Mesenchymal stem cell (in vitro differentiated cells and primary cell): ENCODE results near the gene BAX.

Source experiments
- DNase-seq: peaks from one replicate; pipeline ENCODE4 v3.0.0-alpha.2; 2013
- H2AFZ ChIP-seq: one replicate; pipeline ENCODE4 v1.6.1; 2013; ENCODE audit warnings: low read depth, mild to moderate bottlenecking, control low read depth, inconsistent platforms, low read length, moderate library complexity
- H2AK5ac ChIP-seq: 2 replicates; pipeline ENCODE4 v1.6.1; 2013; ENCODE audit warnings: low read length, moderate library complexity, mild to moderate bottlenecking, inconsistent platforms; ENCODE audit not compliant: severe bottlenecking
- H2BK120ac ChIP-seq: one replicate; pipeline ENCODE4 v1.6.1; 2013; ENCODE audit warnings: low read depth, mild to moderate bottlenecking, inconsistent platforms, low read length, moderate library complexity
- H2BK12ac ChIP-seq, 2 experiments: one replicate each; pipeline ENCODE4 v1.6.1; 2013; ENCODE audit warnings: inconsistent platforms in 2 of 2, low read length in 2 of 2, mild to moderate bottlenecking in 2 of 2, moderate library complexity in 2 of 2, control low read depth in 1 of 2
- H2BK15ac ChIP-seq: one replicate; pipeline ENCODE4 v1.6.1; 2013; ENCODE audit warnings: mild to moderate bottlenecking, low read depth, inconsistent platforms; ENCODE audit not compliant: poor library complexity, severe bottlenecking
- H2BK5ac ChIP-seq: 2 replicates; pipeline ENCODE4 v1.6.1; 2013; ENCODE audit warnings: low read depth, mild to moderate bottlenecking, low read length, control low read depth, inconsistent platforms; ENCODE audit not compliant: poor library complexity, severe bottlenecking
- H3K14ac ChIP-seq, 2 experiments: one replicate each; pipeline ENCODE4 v1.6.1; 2013; ENCODE audit warnings: inconsistent platforms in 2 of 2, low read length in 2 of 2, control low read depth in 1 of 2, mild to moderate bottlenecking in 1 of 2, moderate library complexity in 1 of 2
- H3K18ac ChIP-seq, 2 experiments: one replicate each; pipeline ENCODE4 v1.6.1; 2013; ENCODE audit warnings: inconsistent platforms in 2 of 2, low read length in 2 of 2, control low read depth in 1 of 2, low read depth in 1 of 2, mild to moderate bottlenecking in 1 of 2
- H3K23ac ChIP-seq, 2 experiments: one replicate each; pipeline ENCODE4 v1.6.1; 2013; ENCODE audit warnings: inconsistent platforms in 2 of 2, low read length in 2 of 2, mild to moderate bottlenecking in 2 of 2, moderate library complexity in 2 of 2, control low read depth in 1 of 2
- H3K27ac ChIP-seq: 2 replicates; pipeline ENCODE4 v1.5.1; 2013; ENCODE audit warnings: mild to moderate bottlenecking, moderate library complexity, low read length, control low read depth, inconsistent platforms; ENCODE audit not compliant: poor library complexity, severe bottlenecking
- H3K27me3 ChIP-seq, 2 experiments: 2 replicates each; pipeline versions ENCODE4 v1.6.1 to v1.7.0; 2013; ENCODE audit warnings: low read length in 2 of 2, mild to moderate bottlenecking in 2 of 2, moderate library complexity in 2 of 2, control low read depth in 1 of 2, inconsistent platforms in 1 of 2; ENCODE audit not compliant: control insufficient read depth in 1 of 2, insufficient read depth in 1 of 2
- H3K36me3 ChIP-seq, 2 experiments: 2 replicates each; pipeline versions ENCODE4 v1.6.1 to v1.7.0; 2013; ENCODE audit warnings: low read length in 2 of 2, control low read depth in 1 of 2, inconsistent platforms in 1 of 2, low read depth in 1 of 2, mild to moderate bottlenecking in 1 of 2; ENCODE audit not compliant: insufficient read depth in 2 of 2, control insufficient read depth in 1 of 2
- H3K4ac ChIP-seq, 2 experiments: one replicate each; pipeline ENCODE4 v1.6.1; 2013; ENCODE audit warnings: inconsistent platforms in 2 of 2, low read length in 2 of 2, mild to moderate bottlenecking in 2 of 2, moderate library complexity in 2 of 2, control low read depth in 1 of 2, low read depth in 1 of 2
- H3K4me1 ChIP-seq: 2 replicates; pipeline ENCODE4 v1.6.1; 2013; ENCODE audit warnings: low read depth, low read length, control low read depth; ENCODE audit not compliant: control insufficient read depth, insufficient read depth
- H3K4me2 ChIP-seq: 2 replicates; pipeline ENCODE4 v1.6.1; 2013; ENCODE audit warnings: low read length, mild to moderate bottlenecking, inconsistent platforms; ENCODE audit not compliant: poor library complexity, severe bottlenecking
- H3K4me3 ChIP-seq, 2 experiments: 2 replicates each; pipeline versions ENCODE4 v1.5.1 to v1.7.0; 2013; ENCODE audit warnings: low read length in 2 of 2, mild to moderate bottlenecking in 2 of 2, control low read depth in 1 of 2, low read depth in 1 of 2; ENCODE audit not compliant: insufficient read depth in 1 of 2
- H3K79me1 ChIP-seq: replicated peaks from 2 replicates; pipeline ENCODE4 v1.6.1; 2013; ENCODE audit warnings: mild to moderate bottlenecking, control low read depth, low read length, inconsistent platforms; ENCODE audit not compliant: poor library complexity, severe bottlenecking
- H3K9ac ChIP-seq: 2 replicates; pipeline ENCODE4 v1.7.0; 2013; ENCODE audit warnings: mild to moderate bottlenecking, low read length, moderate library complexity
- H3K9me3 ChIP-seq: 2 replicates; pipeline ENCODE4 v1.7.0; 2013; ENCODE audit warnings: mild to moderate bottlenecking, low read length; ENCODE audit not compliant: control insufficient read depth
- H4K8ac ChIP-seq: one replicate; pipeline ENCODE4 v1.6.1; 2013; ENCODE audit warnings: inconsistent platforms, mild to moderate bottlenecking, low read length, moderate library complexity
- H4K91ac ChIP-seq: one replicate; pipeline ENCODE4 v1.6.1; 2013; ENCODE audit warnings: mild to moderate bottlenecking, low read length, inconsistent platforms
- WGBS: methylation state at CpG from one replicate; pipeline ENCODE4 v1.1.7; 2013; ENCODE audit warnings: mixed read lengths; 5-methylcytosine and 5-hydroxymethylcytosine counted together

BAX gene

DNA sequence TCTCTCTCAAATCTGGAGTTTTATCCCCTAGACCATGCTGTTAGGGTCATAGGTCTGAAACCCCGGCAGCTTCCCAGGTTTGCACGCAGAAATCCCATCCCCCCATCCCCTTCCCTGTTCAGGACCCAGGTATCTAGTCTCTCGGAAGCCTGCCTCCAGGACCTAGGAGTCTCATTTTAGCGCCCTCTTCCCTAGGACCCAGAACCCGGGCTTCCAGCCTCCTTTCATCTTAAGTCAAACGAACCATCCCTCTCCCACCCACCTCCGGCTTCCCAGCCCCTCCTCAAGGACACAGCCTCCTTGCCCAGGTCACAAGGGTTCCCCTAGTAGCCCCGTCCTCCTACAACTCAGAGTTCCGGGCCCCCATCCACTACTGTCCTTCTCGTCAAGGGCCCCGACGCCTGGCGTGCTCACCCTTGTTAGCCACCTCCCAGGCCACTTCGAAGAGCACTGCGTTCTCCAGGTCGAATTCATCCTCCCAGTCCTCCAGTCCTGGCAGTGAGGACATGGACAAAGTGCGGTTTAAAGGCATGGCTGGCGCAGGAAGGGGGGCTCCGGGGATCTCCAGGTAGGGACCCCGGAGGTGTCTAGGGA is 38.0 kb downstream of the BAX start:
- Histone ChIP-seq H3K27me3 (no peaks in the 10 kb centered on the region), H3K23ac (peak overlapping the region in 1 of 2 experiments; percentile 90), H2BK12ac (peak overlapping the region in 1 of 2 experiments; percentile 90), H3K4me2 (peak overlapping the region; percentile 87), H2AK5ac (no peak overlapping the region), H3K14ac (peak overlapping the region in 1 of 2 experiments; percentile 45), H3K4me1 (peaks cover 26% of the 10 kb centered on the region), H3K36me3 (peaks cover 23 to 37% of the 10 kb centered on the region in 2 experiments), H2BK120ac (no peak overlapping the region), H2AFZ (peak overlapping the region; percentile 29), H2BK5ac (peak overlapping the region; percentile 20), H3K9me3 (no peaks in the 10 kb centered on the region), H3K79me1 (peaks cover 23% of the 10 kb centered on the region), H3K4me3 (peak overlapping the region; percentile 75 to 97), H3K9ac (peak overlapping the region; percentile 97), H4K91ac (peak overlapping the region; percentile 66), H3K27ac (peak overlapping the region; percentile 78), H2BK15ac (peak overlapping the region; percentile 1), H3K18ac (peak overlapping the region; percentile 75 to 98), H4K8ac (peak overlapping the region; percentile 1), H3K4ac (peak overlapping the region; percentile 27 to 89)
- WGBS: under 1% methylated on average over 20 of the region's 20 CpGs
- peak; percentile 32 for DNase-seq

DNA sequence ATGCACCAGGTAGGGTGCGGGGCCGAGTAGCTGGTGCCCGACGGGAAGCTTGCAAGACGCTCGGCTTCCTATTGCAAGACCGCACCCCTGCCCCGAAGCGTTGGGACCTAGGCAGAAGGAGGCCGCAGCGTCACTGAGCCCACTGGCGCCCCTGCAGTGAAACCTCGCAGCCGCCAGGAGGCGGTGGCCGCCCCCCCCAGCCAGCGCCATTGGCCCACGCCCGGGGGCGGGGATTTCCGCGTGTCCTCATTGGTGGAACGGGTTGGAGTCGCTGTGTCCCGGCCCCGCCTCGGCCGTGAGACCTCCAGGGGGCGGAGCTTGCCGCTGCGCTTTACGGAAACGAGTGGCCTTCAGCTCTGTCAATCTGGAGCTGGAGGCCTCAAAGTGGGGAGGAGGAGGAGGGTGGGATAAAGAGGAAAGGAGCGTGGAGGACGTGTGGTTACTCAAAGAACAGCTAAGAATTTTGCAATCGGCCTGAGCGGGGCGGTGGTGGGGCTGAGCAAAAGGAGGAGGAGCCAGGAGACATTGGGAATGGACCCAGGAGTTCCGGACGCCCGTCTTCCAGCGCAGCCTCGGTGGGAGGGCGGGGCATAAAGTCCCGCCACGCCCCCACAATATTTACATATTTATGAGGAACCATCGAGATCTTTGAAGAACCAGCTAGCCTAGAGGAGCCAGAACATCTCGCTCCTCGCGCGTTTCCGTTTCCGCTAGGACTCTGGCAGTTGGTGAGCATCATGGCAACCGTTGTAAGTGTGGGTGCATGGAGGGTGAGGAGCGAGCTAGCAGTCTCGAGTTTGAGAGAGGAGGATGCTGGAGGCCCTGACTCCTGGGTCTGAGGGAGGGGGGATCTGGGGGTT is 38.7 kb downstream of the BAX start, which contains the start of the genes GYS1 and RUVBL2:
Gene GYS1 (minus strand): TSS at position 135 of the 860 bp plus-strand sequence. CDS start 197 bp downstream, outside the sequence.
Gene RUVBL2 (plus strand): TSS at position 713 of the 860 bp plus-strand sequence. CDS start 25 bp downstream, at position 738.
- H3K9me3 ChIP-seq: no peaks in the 10 kb centered on the region
- H3K4ac ChIP-seq: peak within 1 kb of the TSS; percentile 27 to 89
- H3K18ac ChIP-seq: peak within 1 kb of the TSS; percentile 75 to 98
- H4K91ac ChIP-seq: peak within 1 kb of the TSS; percentile 66
- H2BK15ac ChIP-seq: peak within 1 kb of the TSS; percentile 1
- H3K4me2 ChIP-seq: peak within 1 kb of the TSS; percentile 90
- H2AFZ ChIP-seq: peak within 1 kb of the TSS; percentile 29
- peak within 1 kb of the TSS; percentile 91 for H3K27ac ChIP-seq
- under 1% methylated on average over 56 of the region's 56 CpGs for WGBS
- peak within 1 kb of the TSS; percentile 75 to 97 for H3K4me3 ChIP-seq
- DNase-seq: peak; percentile 100
- H2AK5ac ChIP-seq: peak within 1 kb of the TSS; percentile 13
- H3K36me3 ChIP-seq: peaks cover 17 to 30% of the 10 kb centered on the region in 2 experiments
- peaks cover 23% of the 10 kb centered on the region for H3K79me1 ChIP-seq
- peak within 1 kb of the TSS in 1 of 2 experiments; percentile 90 for H2BK12ac ChIP-seq
- H3K4me1 ChIP-seq: peaks cover 31% of the 10 kb centered on the region
- peak within 1 kb of the TSS in 1 of 2 experiments; percentile 90 for H3K23ac ChIP-seq
- no peaks in the 10 kb centered on the region for H3K27me3 ChIP-seq
- H2BK5ac ChIP-seq: peak within 1 kb of the TSS; percentile 20
- peak within 1 kb of the TSS; percentile 97 for H3K9ac ChIP-seq
- no peak within 1 kb of the TSS for H2BK120ac ChIP-seq
- peak within 1 kb of the TSS in 1 of 2 experiments; percentile 45 for H3K14ac ChIP-seq
- peak within 1 kb of the TSS; percentile 38 for H4K8ac ChIP-seq

DNA sequence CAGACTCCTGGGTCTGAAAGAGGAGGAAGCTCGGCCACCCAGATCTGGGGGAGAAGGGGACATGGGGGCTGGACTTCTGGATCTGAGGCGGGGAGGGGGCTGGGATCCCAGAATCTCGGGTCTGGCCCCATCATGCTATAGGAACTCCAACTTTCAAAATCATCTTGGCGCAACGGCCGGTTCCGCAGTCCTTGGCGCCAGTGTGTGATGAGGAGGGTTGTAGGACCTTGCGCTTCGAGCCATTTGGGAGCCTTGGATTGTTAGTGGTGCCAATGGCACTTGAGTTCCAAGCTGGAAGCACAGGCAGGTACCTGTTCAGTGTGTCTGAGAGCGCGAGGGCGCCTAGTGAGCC is 39.3 kb downstream of the BAX start:
- H3K27me3 ChIP-seq: no peaks in the 10 kb centered on the region
- H2BK15ac ChIP-seq: no peak overlapping the region
- H2BK5ac ChIP-seq: no peak overlapping the region
- DNase-seq: no peak
- peaks cover 20% of the 10 kb centered on the region for H3K79me1 ChIP-seq
- H3K4me2 ChIP-seq: peak overlapping the region; percentile 90
- peak overlapping the region; percentile 38 for H4K8ac ChIP-seq
- peak overlapping the region in 1 of 2 experiments; percentile 10 for H2BK12ac ChIP-seq
- peak overlapping the region; percentile 97 for H3K9ac ChIP-seq
- H4K91ac ChIP-seq: no peak overlapping the region
- no peaks in the 10 kb centered on the region for H3K9me3 ChIP-seq
- H2AK5ac ChIP-seq: peak overlapping the region; percentile 13
- peak overlapping the region; percentile 35 for H3K27ac ChIP-seq
- peak overlapping the region in 1 of 2 experiments; percentile 35 for H3K23ac ChIP-seq
- no peak overlapping the region for H3K18ac ChIP-seq
- H2AFZ ChIP-seq: no peak overlapping the region
- peak overlapping the region in 1 of 2 experiments; percentile 55 for H3K4ac ChIP-seq
- H3K14ac ChIP-seq: no peak overlapping the region
- WGBS: 5% methylated on average over 11 of the region's 13 CpGs
- H3K36me3 ChIP-seq: peaks cover 11 to 26% of the 10 kb centered on the region in 2 experiments
- no peak overlapping the region for H2BK120ac ChIP-seq
- H3K4me1 ChIP-seq: peaks cover 31% of the 10 kb centered on the region
- peak overlapping the region; percentile 70 to 97 for H3K4me3 ChIP-seq

DNA sequence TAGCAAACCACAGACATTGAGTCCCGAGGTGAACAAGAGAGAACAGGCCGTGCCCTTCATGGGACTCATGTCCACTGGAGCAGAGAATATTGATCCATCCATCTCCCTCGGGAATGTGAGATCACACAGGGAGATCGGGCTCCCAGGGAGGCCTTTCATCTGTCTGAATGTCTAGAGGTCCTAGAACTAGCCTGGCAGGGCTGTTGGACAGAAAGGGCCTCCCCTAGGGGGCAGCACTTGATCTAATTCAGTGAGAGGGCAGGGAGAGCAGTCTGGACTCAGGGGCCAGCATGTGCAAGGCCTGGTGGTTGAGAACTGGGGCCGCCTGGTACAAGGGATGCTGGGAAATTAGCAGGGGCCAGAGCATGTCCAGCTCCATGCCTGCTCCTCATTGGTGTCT is 43.3 kb downstream of the BAX start:
- Histone ChIP-seq H4K91ac (no peak overlapping the region), H3K9me3 (no peaks in the 10 kb centered on the region), H3K4me1 (peaks cover 16% of the 10 kb centered on the region), H3K4ac (peak overlapping the region in 1 of 2 experiments; percentile 27), H3K18ac (no peak overlapping the region), H3K23ac (no peak overlapping the region), H2AFZ (no peak overlapping the region), H2BK15ac (no peak overlapping the region), H3K27me3 (no peaks in the 10 kb centered on the region), H3K4me2 (no peak overlapping the region), H3K9ac (no peak overlapping the region), H3K79me1 (peaks cover 22% of the 10 kb centered on the region), H2BK12ac (no peak overlapping the region), H2BK120ac (no peak overlapping the region), H2BK5ac (no peak overlapping the region), H2AK5ac (no peak overlapping the region), H3K4me3 (no peak overlapping the region), H4K8ac (no peak overlapping the region), H3K36me3 (peaks cover 6% of the 10 kb centered on the region in 2 experiments), H3K27ac (peak overlapping the region; percentile 34), H3K14ac (no peak overlapping the region)
- 86% methylated on average over 5 of the region's 5 CpGs for WGBS
- DNase-seq: peak; percentile 70
